B cell (primary cell): ENCODE data around the gene ACP5. TPM values are rescaled to one million over a fixed set of nuclear protein-coding genes. Genes with fewer than 3 reads are reported as not detected.
A peak's percentile ranks its signal among the peaks of the same experiment; 100 is the strongest.
"Not testable (repeated sequence)": the region's sequence is repeated elsewhere in the genome, so short reads cannot be mapped to it uniquely, and the experiment has no call there.

Source experiments
- ATAC-seq: fragments of 200-7000 bp; cut with Tn5 transposase; one replicate; pipeline ENCODE4 v1.10.0; 2021; ENCODE audit warnings: low read depth, mild to moderate bottlenecking, moderate number of reproducible peaks, moderate library complexity
- CTCF ChIA-PET: fragments of 350-600 bp; sonication (Branson Sonifier 250); formaldehyde crosslinking; loops from one replicate; lab custom pipeline; 2021; ENCODE audit warnings: antibody characterized with exemption, inconsistent platforms; lab: Charles Lee
- POLR2A ChIA-PET: fragments of 350-600 bp; sonication (Branson Sonifier 250); formaldehyde crosslinking; loops from one replicate; lab custom pipeline; 2021; ENCODE audit warnings: antibody characterized with exemption; lab: Charles Lee
- DNase-seq: peaks from one replicate; pipeline ENCODE4 v3.0.0; 2013
- H2AFZ ChIP-seq: 2 replicates; pipeline ENCODE4 v1.6.1; 2012; ENCODE audit warnings: mild to moderate bottlenecking, low read depth, low read length; ENCODE audit not compliant: insufficient read depth, poor library complexity, severe bottlenecking
- H3K27ac ChIP-seq, 2 donors: 1 replicate in 1 of 2; 2 replicates in 1 of 2; pipeline ENCODE4 v1.5.1; 2012 to 2013; ENCODE audit warnings: low read length in 2 of 2, mild to moderate bottlenecking in 2 of 2, moderate library complexity in 1 of 2
- H3K27me3 ChIP-seq, 4 experiments: fragments of 200-600 bp in 1 of 4; sonication (generic) in 1 of 4; replicated peaks in 1 of 4; 1 replicate in 2 of 4; 2 replicates in 2 of 4; pipeline versions ENCODE4 v1.6.1 to v1.7.0; 2013 to 2016; ENCODE audit warnings: low read length in 3 of 4, mild to moderate bottlenecking in 2 of 4, mixed read lengths in 1 of 4, moderate library complexity in 1 of 4; ENCODE audit not compliant: insufficient read depth in 4 of 4, control insufficient read depth in 3 of 4; ENCODE audit errors: control extremely low read depth in 1 of 4
- H3K36me3 ChIP-seq, 2 experiments: replicated peaks in 1 of 2; 1 replicate in 1 of 2; 2 replicates in 1 of 2; pipeline versions ENCODE4 v1.6.1 to v1.7.1; 2013; ENCODE audit warnings: low read length in 1 of 2; ENCODE audit not compliant: insufficient read depth in 2 of 2, control insufficient read depth in 1 of 2; ENCODE audit errors: control extremely low read depth in 1 of 2, extremely low read depth in 1 of 2
- H3K4me1 ChIP-seq, 2 donors: fragments of 200-600 bp in 1 of 2; sonication (generic) in 1 of 2; 1 replicate in 1 of 2; 2 replicates in 1 of 2; pipeline versions ENCODE4 v1.5.1 to v1.6.1; 2013 to 2017; ENCODE audit warnings: low read length in 2 of 2; ENCODE audit not compliant: control insufficient read depth in 2 of 2, insufficient read depth in 2 of 2
- H3K4me2 ChIP-seq: replicated peaks from 2 replicates; pipeline ENCODE3; 2012; ENCODE audit warnings: mild to moderate bottlenecking, low read depth, low read length; ENCODE audit not compliant: poor library complexity, severe bottlenecking
- H3K4me3 ChIP-seq, 5 experiments: fragments of 200-600 bp in 1 of 5; sonication (generic) in 1 of 5; 1 replicate in 3 of 5; 2 replicates in 2 of 5; pipeline versions ENCODE4 v1.5.1 to v1.7.0; 2011 to 2016; ENCODE audit warnings: low read length in 4 of 5, mild to moderate bottlenecking in 4 of 5, low read depth in 2 of 5, control low read depth in 1 of 5, moderate library complexity in 1 of 5; ENCODE audit not compliant: insufficient read depth in 1 of 5; ENCODE audit errors: control extremely low read depth in 1 of 5, extremely low read depth in 1 of 5
- H3K79me2 ChIP-seq: fragments of 200-600 bp; sonication (generic); one replicate; pipeline ENCODE4 v1.6.0; 2016; ENCODE audit warnings: low read length; ENCODE audit not compliant: control insufficient read depth, insufficient read depth
- H3K9ac ChIP-seq: fragments of 200-600 bp; sonication (generic); 2 replicates; pipeline ENCODE4 v1.6.1; 2017; ENCODE audit warnings: mild to moderate bottlenecking, low read length, moderate library complexity
- H3K9me3 ChIP-seq, 3 donors: one replicate each; pipeline versions ENCODE4 v1.6.1 to v1.7.1; 2013; ENCODE audit warnings: low read length in 2 of 3; ENCODE audit not compliant: control insufficient read depth in 2 of 3, insufficient read depth in 1 of 3; ENCODE audit errors: control extremely low read depth in 1 of 3
- H4K20me1 ChIP-seq: 2 replicates; pipeline ENCODE4 v1.6.0; 2012; ENCODE audit warnings: mild to moderate bottlenecking, low read length; ENCODE audit not compliant: insufficient read depth, control insufficient read depth, poor library complexity, severe bottlenecking
- H3K27ac Mint-ChIP-seq: one replicate; pipeline ENCODE4 v1.8.0; 2021; ENCODE audit warnings: mixed read lengths
- H3K27me3 Mint-ChIP-seq: one replicate; pipeline ENCODE4 v1.8.0; 2021; ENCODE audit warnings: mixed read lengths
- H3K4me1 Mint-ChIP-seq: one replicate; pipeline ENCODE4 v1.8.0; 2021; ENCODE audit warnings: mixed read lengths
- H3K4me3 Mint-ChIP-seq: one replicate; pipeline ENCODE4 v1.8.0; 2021; ENCODE audit warnings: mixed read lengths
- H3K9me3 Mint-ChIP-seq: one replicate; pipeline ENCODE4 v1.8.0; 2022; ENCODE audit warnings: mixed read lengths; ENCODE audit not compliant: insufficient read depth
- EZH2 ChIP-seq: IDR thresholded peaks from 2 replicates; pipeline ENCODE4 v1.6.1; 2012; ENCODE audit warnings: borderline replicate concordance, low read depth, mild to moderate bottlenecking, moderate library complexity, low read length; ENCODE audit not compliant: insufficient read depth, poor library complexity, severe bottlenecking
- WGBS: methylation state at CpG from one replicate; pipeline ENCODE4 v1.1.5; 2013; ENCODE audit warnings: missing lambda C conversion rate; ENCODE audit not compliant: insufficient coverage; 5-methylcytosine and 5-hydroxymethylcytosine counted together
- intact Hi-C: fragments of 100-400 bp; cut with micrococcal nuclease; formaldehyde crosslinking; loops from one replicate; pipeline ENCODE4 v1.10.0; 2022
- polyA plus RNA-seq: library from polyadenylated mRNA; depleted of rRNA; stranded (reverse); fragments of >200 nt; gene quantifications from 2 replicates; pipeline ENCODE4 v1.2.3, GENCODE V29; 2012
- total RNA-seq, 2 donors: library from RNA; stranded (reverse); fragments of 120-200 nt in 1 of 2; gene quantifications; 1 replicate in 1 of 2; 2 replicates in 1 of 2; pipeline versions ENCODE4 v1.2.3 to v1.2.4, GENCODE V29; 2013 to 2022
- TF ChIP-seq, protein P1 (sequence below): fragments of 200-600 bp; IDR thresholded peaks from one replicate; pipeline ENCODE4 v1.8.0; 2022; ENCODE audit warnings: antibody characterized with exemption, mild to moderate bottlenecking

The ACP5 gene
- total and polyA plus RNA-seq, 2 donors (not counting 1 experiment from before 2014, with no cell fraction given): 151 to 169 TPM

DNA sequence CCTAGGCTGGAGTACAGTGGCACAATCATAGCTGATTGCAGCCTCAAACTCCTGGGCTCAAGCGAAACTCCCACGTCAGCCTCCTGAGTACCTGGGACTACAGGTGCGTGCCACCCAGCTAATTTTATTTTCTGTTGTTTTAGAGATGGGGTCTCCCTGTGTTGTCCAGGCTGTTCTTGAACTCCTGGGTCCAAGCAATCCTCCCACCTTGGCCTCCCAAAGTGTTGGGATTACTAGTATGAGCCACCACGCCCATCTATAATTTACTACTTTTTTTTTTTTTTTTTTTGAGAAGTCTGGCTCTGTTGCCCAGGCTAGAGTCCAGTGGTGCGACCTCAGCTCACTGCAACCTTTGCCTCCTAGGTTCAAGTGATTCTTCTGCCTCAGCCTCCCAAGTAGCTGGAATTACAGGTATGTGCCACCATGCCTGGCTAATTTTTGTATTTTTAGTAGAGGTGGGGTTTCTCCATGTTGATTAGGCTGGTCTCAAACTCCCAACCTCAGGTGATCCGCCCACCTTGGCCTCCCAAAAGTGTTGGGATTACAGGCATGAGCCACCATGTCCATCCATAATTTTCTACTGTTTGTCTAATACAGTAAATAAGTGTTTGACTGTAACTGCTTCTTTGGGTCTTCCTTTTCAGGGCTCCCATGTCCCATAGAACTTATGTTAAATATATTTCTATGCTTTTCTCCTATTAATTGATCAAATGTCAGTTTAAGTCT is 13.2 kb downstream of the ACP5 start:
- H3K9ac ChIP-seq: not testable (repeated sequence)

DNA sequence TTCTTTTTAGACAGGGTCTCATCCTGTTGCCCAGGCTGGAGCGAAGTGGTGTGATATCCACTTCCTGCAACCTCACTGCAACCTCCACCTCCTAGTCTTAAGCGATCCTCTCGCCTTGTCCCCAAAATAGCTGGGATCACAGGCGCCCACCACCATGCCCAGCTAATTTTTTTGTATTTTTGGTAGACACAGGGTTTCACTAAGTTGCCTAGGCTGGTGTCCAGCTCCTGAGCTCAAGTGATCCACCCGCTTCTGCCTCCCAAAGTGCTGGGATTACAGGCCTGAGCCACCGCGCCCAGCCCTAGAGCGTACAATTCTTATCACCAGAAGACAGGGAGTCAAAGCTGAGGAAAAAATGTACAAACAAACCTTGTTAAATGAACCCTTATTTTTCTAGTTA is 13.9 kb downstream of the ACP5 start:
- WGBS: 93% methylated on average over 4 of the region's 8 CpGs
- Histone ChIP-seq H3K9me3 (no peaks in the 10 kb centered on the region), H4K20me1 (no peaks in the 10 kb centered on the region), H3K4me2 (no peak overlapping the region), H3K79me2 (peaks cover 11% of the 10 kb centered on the region), H3K9ac (no peak overlapping the region), H3K36me3 (no peaks in the 10 kb centered on the region), H3K4me3 (no peak overlapping the region), H3K27me3 (no peaks in the 10 kb centered on the region), H2AFZ (no peak overlapping the region), H3K27ac (peak overlapping the region in 1 of 2 donors; percentile 55), H3K4me1 (peaks cover 46 to 76% of the 10 kb centered on the region in 2 donors)
- no peak for TF ChIP-seq EZH2
- TF ChIP-seq, protein P1, sequence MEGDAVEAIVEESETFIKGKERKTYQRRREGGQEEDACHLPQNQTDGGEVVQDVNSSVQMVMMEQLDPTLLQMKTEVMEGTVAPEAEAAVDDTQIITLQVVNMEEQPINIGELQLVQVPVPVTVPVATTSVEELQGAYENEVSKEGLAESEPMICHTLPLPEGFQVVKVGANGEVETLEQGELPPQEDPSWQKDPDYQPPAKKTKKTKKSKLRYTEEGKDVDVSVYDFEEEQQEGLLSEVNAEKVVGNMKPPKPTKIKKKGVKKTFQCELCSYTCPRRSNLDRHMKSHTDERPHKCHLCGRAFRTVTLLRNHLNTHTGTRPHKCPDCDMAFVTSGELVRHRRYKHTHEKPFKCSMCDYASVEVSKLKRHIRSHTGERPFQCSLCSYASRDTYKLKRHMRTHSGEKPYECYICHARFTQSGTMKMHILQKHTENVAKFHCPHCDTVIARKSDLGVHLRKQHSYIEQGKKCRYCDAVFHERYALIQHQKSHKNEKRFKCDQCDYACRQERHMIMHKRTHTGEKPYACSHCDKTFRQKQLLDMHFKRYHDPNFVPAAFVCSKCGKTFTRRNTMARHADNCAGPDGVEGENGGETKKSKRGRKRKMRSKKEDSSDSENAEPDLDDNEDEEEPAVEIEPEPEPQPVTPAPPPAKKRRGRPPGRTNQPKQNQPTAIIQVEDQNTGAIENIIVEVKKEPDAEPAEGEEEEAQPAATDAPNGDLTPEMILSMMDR: no peak
- DNase-seq: no peak
- CTCF ChIA-PET: interaction anchor here (0.8 to 10.7 kb wide), 3 partner anchors 11 to 425 kb away, joined by 3 to 289 read pairs (median 3); no protein-coding TSS in a partner anchor
- POLR2A ChIA-PET: interaction anchor here (0.7 kb wide), 1 partner anchor 21 kb away, joined by 4 read pairs; no protein-coding TSS in a partner anchor
- ATAC-seq: no peak
- Mint-ChIP-seq H3K9me3 (no peaks in the 10 kb centered on the region), H3K4me3 (peak overlapping the region; percentile 30), H3K27me3 (no peaks in the 10 kb centered on the region), H3K27ac (peak overlapping the region; percentile 80), H3K4me1 (peaks cover 59% of the 10 kb centered on the region)
- intact Hi-C loops: loop anchor here (5.0 kb wide), 1 partner anchor 249 kb away; the partner anchor contains the start of gene ZNF440

More for the DNA sequence above, 13.2 kb downstream of the ACP5 start:
- not testable (repeated sequence) for DNase-seq, H3K27me3 Mint-ChIP-seq, ATAC-seq, H3K36me3 ChIP-seq, H3K9me3 Mint-ChIP-seq, H3K79me2 ChIP-seq, H4K20me1 ChIP-seq, H2AFZ ChIP-seq, H3K27me3 ChIP-seq, H3K4me3 ChIP-seq, H3K9me3 ChIP-seq
- Histone ChIP-seq H3K27ac (peak overlapping the region; percentile 16 to 67), H3K4me1 (peaks cover 53 to 81% of the 10 kb centered on the region in 2 donors), H3K4me2 (peak overlapping the region; percentile 48)
- ChIA-PET POLR2A (interaction anchor here (0.7 kb wide), 1 partner anchor 21 kb away, joined by 4 read pairs; no protein-coding TSS in a partner anchor), CTCF (interaction anchor here (0.7 to 10.7 kb wide), 4 partner anchors 11 to 1404 kb away, joined by 3 to 289 read pairs (median 3); no protein-coding TSS in a partner anchor)
- no CpG with 5 or more reads among the region's 6 CpGs for WGBS
- peak overlapping the region; percentile 88 for H3K27ac Mint-ChIP-seq
- H3K4me1 Mint-ChIP-seq: peaks cover 62% of the 10 kb centered on the region
- H3K4me3 Mint-ChIP-seq: peak overlapping the region; percentile 73
- intact Hi-C loops: loop anchor here (5.0 kb wide), 1 partner anchor 248 kb away; the partner anchor contains the start of gene ZNF440
